ENCODE data around the gene KRTAP10-12.

The KRTAP10-12 gene

DNA sequence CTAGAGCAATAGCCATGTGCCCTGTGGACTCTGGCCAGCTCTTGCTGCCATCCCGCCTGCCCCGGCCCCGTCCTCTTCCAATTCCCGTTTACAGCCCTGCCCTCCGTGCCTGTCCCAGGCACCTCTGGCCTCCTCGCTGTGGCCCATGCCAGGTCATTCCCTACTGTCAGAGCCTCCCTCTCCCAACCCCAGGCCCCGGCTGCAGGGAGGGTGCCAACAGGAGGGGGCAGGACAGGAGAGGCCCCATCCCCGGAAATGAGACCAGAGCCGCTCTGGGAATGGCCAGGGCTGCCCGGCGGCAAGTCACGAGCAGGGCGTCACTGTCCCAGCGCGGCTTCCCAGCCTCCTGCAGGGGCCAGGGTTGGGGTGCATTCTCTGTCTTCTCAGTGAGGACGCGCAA lies 37.9 kb downstream of the KRTAP10-12 start:
- no peak for FAIRE-seq

DNA sequence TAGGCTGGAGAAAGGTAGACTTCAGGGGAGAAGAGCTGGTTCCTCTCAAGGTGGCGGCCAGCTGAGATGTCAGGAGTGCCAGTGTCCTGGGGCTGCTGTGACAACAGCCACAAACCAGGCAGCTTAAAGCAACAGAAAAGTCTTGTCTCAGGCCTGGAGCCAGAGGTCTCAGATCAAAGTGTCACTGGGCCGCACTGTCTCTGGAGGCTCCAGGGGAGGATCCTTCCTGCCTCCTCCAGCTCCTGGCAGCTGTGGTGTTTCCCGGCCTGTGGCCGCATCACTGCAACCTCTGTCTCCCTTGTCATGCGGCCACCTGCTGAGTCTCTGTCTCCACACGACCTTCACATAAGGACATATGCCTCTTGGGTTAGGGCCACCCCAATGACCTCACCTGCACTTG lies 38.8 kb downstream of the KRTAP10-12 start:
- no peak for FAIRE-seq

DNA sequence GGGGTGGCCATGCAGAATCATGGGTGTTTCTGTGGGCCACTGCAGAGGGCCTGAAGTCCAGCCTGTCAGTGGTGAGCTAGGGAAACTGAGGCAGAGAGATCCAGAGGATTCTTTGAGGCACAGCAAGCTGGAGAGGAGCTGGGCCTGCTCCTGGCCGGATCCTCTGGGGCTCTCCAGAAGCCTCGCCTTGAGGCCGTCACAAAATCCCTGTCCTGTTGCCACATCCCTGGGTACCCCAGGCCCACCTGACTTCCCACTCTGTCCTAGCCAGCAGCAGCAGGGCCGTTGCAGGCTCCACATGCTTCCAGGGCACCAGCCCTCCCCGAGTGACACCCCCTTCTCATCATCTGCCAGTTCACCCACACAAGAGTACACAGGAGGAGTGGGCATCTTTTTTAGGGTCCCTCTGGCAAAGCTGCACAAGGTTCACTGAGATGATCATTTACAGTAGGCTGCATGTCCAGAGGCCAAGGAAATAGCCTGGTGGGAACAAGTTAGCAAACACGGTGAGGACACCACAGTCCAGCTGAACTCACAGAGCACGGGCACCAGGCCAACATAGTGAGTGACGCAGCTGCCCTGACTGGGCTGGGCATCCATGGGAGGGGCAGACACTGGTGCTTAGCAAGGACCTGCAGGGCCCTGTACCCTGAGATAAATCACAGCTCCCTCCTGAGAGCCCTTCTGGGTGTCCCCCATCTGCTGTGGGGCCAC lies 39.5 kb downstream of the KRTAP10-12 start:
- no peak for FAIRE-seq

DNA sequence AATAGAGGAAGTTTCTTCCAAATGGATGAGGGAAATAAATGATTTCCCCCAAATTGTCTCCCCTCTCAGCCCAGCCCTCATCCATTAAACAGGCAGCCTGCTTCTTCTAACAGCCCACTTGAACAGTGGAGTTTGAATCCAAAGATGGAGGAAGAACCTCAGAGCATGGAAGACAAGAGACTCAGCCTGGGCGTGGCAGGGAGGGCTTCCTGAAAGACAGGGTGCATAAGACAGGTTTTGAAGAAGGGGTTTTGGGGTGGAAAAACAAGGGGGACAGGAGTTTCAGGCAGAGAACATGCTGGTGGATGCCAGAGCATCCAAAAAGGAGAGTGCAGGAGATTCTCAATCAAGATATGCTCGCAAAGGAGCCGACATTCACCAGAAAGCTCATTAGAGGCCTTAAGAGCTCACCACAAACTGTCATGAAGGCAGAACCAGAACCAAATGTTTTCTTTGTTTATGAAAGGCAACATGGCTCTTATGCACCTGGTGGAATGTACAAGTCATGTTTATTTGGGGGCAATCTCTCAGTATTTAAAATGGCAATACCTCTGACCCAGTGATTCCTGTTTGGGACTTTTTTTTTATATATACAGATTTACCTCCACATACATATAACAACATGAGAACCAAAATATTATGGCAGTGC lies 40.9 kb downstream of the KRTAP10-12 start:
- no peak for FAIRE-seq

DNA sequence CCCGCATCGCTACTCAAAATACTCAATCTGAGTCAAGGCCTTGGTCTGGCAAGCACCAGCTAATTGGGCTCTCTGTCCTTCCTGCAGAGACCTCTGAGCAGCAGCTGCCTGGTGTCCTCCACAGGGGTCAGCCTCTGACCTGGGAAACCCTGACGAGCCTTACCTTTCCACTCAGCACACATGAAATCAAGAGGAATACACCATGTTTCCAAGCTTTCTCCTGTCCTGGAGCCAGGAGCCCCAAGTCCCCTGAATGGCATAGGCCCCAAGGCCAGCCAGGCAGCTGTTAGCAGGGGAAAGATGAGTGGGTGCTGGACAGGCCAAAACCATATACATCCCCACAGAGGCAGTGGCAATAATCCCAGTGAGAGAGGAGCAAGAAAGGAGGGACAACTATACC lies 41.6 kb downstream of the KRTAP10-12 start:
- no peak for FAIRE-seq

DNA sequence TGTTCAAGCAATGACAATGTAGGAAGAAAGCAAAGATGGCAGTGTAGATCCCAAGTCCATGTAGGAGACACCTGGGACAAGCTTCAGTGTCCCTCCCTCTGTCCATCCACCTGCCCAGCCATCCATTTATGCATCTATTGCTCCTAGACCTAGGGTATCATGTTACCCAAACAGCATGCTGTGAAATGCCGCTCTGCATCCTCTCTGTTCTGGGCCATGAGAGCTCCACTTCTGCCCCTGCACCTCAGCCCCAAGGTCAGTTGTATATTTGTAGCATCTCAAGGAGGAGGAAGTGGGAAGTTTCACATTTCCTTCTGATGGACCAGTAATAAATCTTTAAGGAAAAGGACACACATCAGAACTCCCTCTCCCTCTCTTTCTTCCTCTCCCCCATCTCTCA lies 42.3 kb downstream of the KRTAP10-12 start:
- FAIRE-seq, result no peak

DNA sequence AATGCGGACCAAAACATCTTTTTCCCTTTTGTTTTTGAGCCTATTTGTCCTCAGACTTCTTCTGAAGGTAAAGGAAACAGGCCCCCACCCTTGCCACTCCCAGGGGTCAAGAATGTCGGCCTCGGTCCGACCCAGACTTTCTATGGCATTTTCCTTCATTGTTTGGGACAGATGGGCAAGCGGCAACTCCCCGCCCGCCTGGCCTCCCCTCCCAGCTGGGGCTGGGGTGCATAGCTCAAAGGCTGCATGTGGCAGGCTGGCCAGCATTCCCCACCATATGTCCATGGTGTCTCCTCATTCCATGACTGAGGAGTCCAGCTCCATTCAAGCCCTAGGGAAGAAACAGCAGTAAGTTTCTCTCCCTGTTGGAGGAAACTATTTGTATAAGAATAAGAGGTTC lies 43.8 kb downstream of the KRTAP10-12 start:
- no peak for FAIRE-seq

DNA sequence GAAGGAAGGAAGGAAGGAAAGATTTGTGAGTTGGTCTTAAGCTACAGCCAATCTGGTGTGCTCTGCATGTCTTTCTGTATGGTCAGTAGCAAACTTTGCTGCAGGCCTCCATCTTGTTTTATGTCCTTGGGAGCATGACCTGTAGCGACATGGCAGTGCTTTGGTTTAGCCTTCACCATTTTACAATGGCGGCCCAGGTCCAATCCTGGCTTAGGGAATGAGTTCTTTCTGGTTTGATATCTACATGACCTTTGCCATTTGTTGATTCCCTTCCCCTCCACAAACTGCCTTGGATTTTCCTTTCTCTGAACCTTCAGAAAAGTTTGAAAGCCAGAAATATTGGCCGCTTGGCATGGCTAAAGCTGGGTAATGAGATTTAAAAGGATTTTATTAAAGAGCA lies 44.9 kb downstream of the KRTAP10-12 start:
- FAIRE-seq, result no peak

DNA sequence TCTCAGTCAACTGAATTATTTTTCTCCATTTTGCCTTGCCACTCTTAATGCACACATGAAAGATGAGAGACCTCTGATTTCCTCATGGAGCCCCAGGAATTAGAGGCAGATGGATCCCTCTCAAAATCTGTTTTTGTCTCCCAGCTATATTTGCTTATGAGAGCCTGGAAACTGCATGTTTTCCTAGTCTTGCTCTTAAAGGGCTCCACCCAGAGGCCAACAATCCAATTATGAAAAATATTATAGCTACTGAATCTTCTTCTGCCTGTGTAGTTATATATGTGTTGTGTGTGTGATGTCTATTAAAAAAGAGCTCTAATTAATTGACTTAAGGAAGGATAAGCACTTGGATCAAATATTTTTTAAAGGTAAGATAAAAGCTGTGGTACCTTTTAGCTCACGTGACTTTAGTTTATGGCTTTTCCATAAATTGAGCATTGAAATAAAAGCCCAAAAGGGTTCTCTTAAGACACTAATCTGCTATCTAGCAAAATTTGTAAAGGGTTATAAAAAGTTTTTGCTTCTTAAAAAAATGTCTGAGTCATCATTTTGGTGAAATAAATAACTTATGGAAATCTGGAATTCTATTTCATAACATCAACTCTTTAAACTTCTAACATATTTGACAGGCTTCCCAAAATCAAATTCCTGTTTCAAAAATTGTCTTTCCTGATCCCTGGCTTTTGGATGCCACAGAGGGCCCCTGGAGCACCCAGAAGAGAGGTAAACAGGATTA lies 45.6 kb downstream of the KRTAP10-12 start:
- FAIRE-seq, result no peak
